PC-9 (cell line): ENCODE data around the gene SPACA7. TPM values are rescaled to one million over a fixed set of nuclear protein-coding genes. Genes with fewer than 3 reads are reported as not detected.

Experiments used
- BruUV-seq: library from RNA; stranded (reverse); fragments of 400-500 nt; replicated peaks from 2 replicates; lab custom pipeline; 2021; lab: Mats Ljungman, UMichigan
- CTCF ChIA-PET: fragments of 300-600 bp; sonication (Branson Sonifier 250); formaldehyde crosslinking; loops from one replicate; lab custom pipeline; 2022; ENCODE audit warnings: antibody characterized with exemption; lab: Charles Lee
- POLR2A ChIA-PET: fragments of 300-600 bp; sonication (Branson Sonifier 250); formaldehyde crosslinking; loops from one replicate; lab custom pipeline; 2022; ENCODE audit warnings: antibody characterized with exemption; ENCODE audit not compliant: unreplicated experiment; lab: Charles Lee
- DNase-seq, 2 experiments: peaks; one replicate each; pipeline versions ENCODE4 v3.0.0 to v3.0.0-alpha.2; 2015 to 2022; ENCODE audit warnings: mixed read lengths in 1 of 2
- H2AFZ ChIP-seq: fragments of 200-600 bp; sonication (generic); 2 replicates; pipeline ENCODE4 v1.8.1; 2017; ENCODE audit warnings: antibody characterized with exemption
- H3F3A ChIP-seq: fragments of 200-600 bp; sonication (generic); 2 replicates; pipeline ENCODE4 v1.8.1; 2017; ENCODE audit warnings: antibody characterized with exemption, mild to moderate bottlenecking, low read depth; ENCODE audit not compliant: insufficient read depth
- H3K27ac ChIP-seq: fragments of 200-600 bp; sonication (generic); 2 replicates; pipeline ENCODE4 v1.6.1; 2016; ENCODE audit warnings: mixed run types
- H3K27me3 ChIP-seq: fragments of 200-600 bp; sonication (generic); 2 replicates; pipeline ENCODE4 v1.6.1; 2016; ENCODE audit warnings: low read depth, mixed run types; ENCODE audit not compliant: insufficient read depth
- H3K36me3 ChIP-seq: fragments of 200-600 bp; sonication (generic); 2 replicates; pipeline ENCODE4 v1.6.1; 2016; ENCODE audit warnings: low read depth, mixed run types
- H3K4me1 ChIP-seq: fragments of 200-600 bp; sonication (generic); replicated peaks from 2 replicates; pipeline ENCODE4 v1.6.1; 2016; ENCODE audit warnings: mixed run types; ENCODE audit not compliant: insufficient read depth
- H3K4me2 ChIP-seq: fragments of 200-600 bp; sonication (generic); 2 replicates; pipeline ENCODE4 v1.6.1; 2017; ENCODE audit warnings: mixed run types
- H3K4me3 ChIP-seq: fragments of 200-600 bp; sonication (generic); 2 replicates; pipeline ENCODE4 v1.6.1; 2016; ENCODE audit warnings: mixed run types
- H3K79me2 ChIP-seq: fragments of 200-600 bp; sonication (generic); 2 replicates; pipeline ENCODE4 v1.6.1; 2017; ENCODE audit warnings: low read depth, mixed run types
- H3K9me2 ChIP-seq: fragments of 200-600 bp; sonication (generic); 2 replicates; pipeline ENCODE4 v1.8.1; 2017; ENCODE audit warnings: mild to moderate bottlenecking; ENCODE audit not compliant: insufficient read depth
- H3K9me3 ChIP-seq: fragments of 200-600 bp; sonication (generic); 2 replicates; pipeline ENCODE4 v1.8.1; 2016; ENCODE audit warnings: low read depth; ENCODE audit not compliant: insufficient read depth
- H4K20me1 ChIP-seq: fragments of 200-600 bp; sonication (generic); 2 replicates; pipeline ENCODE4 v1.8.1; 2017; ENCODE audit not compliant: insufficient read depth
- EZH2 ChIP-seq: fragments of 200-600 bp; sonication (generic); IDR thresholded peaks from 2 replicates; pipeline ENCODE4 v1.8.0; 2017; ENCODE audit warnings: antibody characterized with exemption, low read depth
- intact Hi-C: fragments of 100-400 bp; cut with micrococcal nuclease; formaldehyde crosslinking; loops from one replicate; pipeline ENCODE4 v1.10.0; 2022; ENCODE audit not compliant: unreplicated experiment
- total RNA-seq: library from RNA; stranded (reverse); gene quantifications from 2 replicates; pipeline ENCODE4 v1.2.3, GENCODE V29; 2021
- TF ChIP-seq, protein P1 (sequence below): fragments of 200-600 bp; sonication (generic); conservative IDR thresholded peaks from 2 replicates; pipeline ENCODE4 v1.6.1; 2017; ENCODE audit warnings: mixed run types, antibody characterized with exemption, mild to moderate bottlenecking, moderate library complexity

SPACA7 gene
- total RNA-seq, 1 experiment from 2014 or later: not detected

DNA sequence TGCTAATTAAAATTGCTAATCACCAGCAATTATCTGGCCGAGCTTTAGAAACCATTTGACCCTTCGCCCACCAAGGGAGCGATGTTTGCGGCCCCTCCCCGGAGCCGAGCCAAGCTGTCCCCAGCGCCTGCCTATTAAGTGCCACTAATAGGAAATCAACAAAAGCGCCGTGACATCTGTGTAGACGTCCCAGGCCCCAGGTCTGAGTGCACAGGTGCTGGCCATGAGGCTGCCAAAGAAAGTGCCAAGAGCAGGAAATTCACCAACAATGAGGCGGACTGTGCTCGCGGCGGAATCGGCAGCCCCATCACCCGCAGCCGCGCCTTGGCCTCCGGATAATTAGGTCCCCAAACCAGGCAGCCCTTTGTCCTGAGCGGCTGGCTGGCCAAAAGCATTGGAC, 44.5 kb upstream of the SPACA7 start:
- Histone ChIP-seq H4K20me1 (no peaks in the 10 kb centered on the region), H2AFZ (no peak overlapping the region), H3K4me3 (no peak overlapping the region), H3K27ac (no peak overlapping the region), H3K27me3 (peaks cover 85% of the 10 kb centered on the region), H3K36me3 (no peaks in the 10 kb centered on the region), H3K79me2 (no peaks in the 10 kb centered on the region), H3F3A (no peaks in the 10 kb centered on the region), H3K4me1 (no peaks in the 10 kb centered on the region), H3K9me3 (no peaks in the 10 kb centered on the region; the same call in 1 of the 2 replicates), H3K4me2 (no peak overlapping the region), H3K9me2 (no peaks in the 10 kb centered on the region)
- DNase-seq: no peak
- BruUV-seq: no TSS peak
- ChIA-PET POLR2A (no interaction called here), CTCF (no interaction called here)
- intact Hi-C loops: no loop called here
- no peak for TF ChIP-seq EZH2
- TF ChIP-seq, protein P1, sequence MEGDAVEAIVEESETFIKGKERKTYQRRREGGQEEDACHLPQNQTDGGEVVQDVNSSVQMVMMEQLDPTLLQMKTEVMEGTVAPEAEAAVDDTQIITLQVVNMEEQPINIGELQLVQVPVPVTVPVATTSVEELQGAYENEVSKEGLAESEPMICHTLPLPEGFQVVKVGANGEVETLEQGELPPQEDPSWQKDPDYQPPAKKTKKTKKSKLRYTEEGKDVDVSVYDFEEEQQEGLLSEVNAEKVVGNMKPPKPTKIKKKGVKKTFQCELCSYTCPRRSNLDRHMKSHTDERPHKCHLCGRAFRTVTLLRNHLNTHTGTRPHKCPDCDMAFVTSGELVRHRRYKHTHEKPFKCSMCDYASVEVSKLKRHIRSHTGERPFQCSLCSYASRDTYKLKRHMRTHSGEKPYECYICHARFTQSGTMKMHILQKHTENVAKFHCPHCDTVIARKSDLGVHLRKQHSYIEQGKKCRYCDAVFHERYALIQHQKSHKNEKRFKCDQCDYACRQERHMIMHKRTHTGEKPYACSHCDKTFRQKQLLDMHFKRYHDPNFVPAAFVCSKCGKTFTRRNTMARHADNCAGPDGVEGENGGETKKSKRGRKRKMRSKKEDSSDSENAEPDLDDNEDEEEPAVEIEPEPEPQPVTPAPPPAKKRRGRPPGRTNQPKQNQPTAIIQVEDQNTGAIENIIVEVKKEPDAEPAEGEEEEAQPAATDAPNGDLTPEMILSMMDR: no peak

DNA sequence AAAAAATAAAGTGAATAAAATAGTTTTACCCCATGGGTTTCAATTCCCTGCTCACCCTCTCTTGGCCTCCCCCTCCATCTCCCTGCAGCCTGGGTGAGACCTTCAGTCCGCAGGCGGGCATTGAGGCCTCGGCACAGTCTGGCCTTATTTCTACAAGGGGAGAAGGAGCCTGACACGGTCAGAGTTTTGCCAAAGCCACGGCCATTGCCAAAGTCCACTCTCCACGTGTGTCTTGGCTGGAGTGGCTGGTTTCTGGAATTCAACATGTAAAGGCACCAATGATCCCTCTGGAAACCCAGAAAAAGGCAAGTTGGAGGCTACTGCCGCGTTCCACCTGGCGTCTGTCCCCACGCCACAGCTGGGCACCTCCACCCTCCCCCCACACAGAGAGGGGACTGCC, 43.4 kb upstream of the SPACA7 start:
- no peak overlapping the region for H3K27ac ChIP-seq
- H3K9me2 ChIP-seq: no peaks in the 10 kb centered on the region
- no peaks in the 10 kb centered on the region for H4K20me1 ChIP-seq
- ChIA-PET POLR2A (no interaction called here), CTCF (no interaction called here)
- no peaks in the 10 kb centered on the region for H3K36me3 ChIP-seq
- H3K4me2 ChIP-seq: no peak overlapping the region
- intact Hi-C loops: no loop called here
- TF ChIP-seq EZH2: no peak
- TF ChIP-seq, protein P1: no peak
- H3K79me2 ChIP-seq: no peaks in the 10 kb centered on the region
- H3K27me3 ChIP-seq: peaks cover 88% of the 10 kb centered on the region
- BruUV-seq: no TSS peak
- H3K9me3 ChIP-seq: no peaks in the 10 kb centered on the region; the same call in 1 of the 2 replicates
- H3F3A ChIP-seq: no peaks in the 10 kb centered on the region
- H3K4me1 ChIP-seq: no peaks in the 10 kb centered on the region
- no peak overlapping the region for H2AFZ ChIP-seq
- no peak for DNase-seq
- H3K4me3 ChIP-seq: no peak overlapping the region

DNA sequence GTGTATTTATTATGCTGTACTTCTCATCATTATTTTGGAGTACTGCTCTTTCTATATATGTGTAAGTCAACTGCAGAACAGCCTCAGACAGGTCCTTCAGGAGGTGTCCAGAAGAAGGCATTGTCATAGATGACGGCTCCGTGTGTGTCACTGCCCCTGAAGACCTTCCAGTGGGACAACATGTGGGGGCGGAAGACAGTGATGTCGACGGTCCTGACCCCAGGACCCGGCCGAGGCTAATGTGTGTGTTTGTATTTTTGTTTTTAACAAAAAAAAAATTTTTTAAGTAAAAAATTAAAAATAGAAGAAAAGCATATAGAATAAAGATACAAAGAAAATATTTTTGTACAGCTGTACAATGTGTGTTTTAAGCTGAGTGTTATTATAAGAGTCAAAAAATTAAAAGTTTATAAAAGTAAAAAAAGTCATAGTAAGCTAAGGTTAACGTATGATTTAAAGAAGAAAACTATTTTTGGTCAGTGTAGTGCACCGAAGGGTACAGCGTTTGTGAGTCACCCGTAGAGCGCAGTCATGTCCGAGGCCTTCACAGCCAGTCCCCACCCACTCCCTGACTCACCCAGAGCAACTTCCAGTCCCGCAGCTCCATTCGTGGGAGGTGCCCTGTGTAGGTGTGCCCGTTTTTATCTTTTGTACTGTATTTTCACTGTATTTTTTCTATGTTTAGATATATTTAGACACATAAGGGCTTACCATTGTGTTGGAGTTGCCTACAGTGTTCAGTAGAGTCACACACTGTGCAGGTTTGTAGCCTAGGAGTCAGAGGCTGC, 42.2 kb upstream of the SPACA7 start:
- Histone ChIP-seq H3K4me2 (no peak overlapping the region), H3K9me3 (no peaks in the 10 kb centered on the region; the same call in 1 of the 2 replicates), H3K4me3 (no peak overlapping the region), H3K27me3 (peaks cover 86% of the 10 kb centered on the region), H3K4me1 (no peaks in the 10 kb centered on the region), H3K79me2 (no peaks in the 10 kb centered on the region), H3F3A (no peaks in the 10 kb centered on the region), H3K9me2 (no peaks in the 10 kb centered on the region), H2AFZ (no peak overlapping the region), H4K20me1 (no peaks in the 10 kb centered on the region), H3K27ac (no peak overlapping the region), H3K36me3 (no peaks in the 10 kb centered on the region)
- intact Hi-C loops: no loop called here
- POLR2A ChIA-PET: no interaction called here
- peak in 1 of 2 experiments; percentile 4 for DNase-seq
- CTCF ChIA-PET: no interaction called here
- no peak for TF ChIP-seq EZH2
- TF ChIP-seq, protein P1: no peak
- BruUV-seq: no TSS peak
